K562 treated with DMSO at 1 percent for 24 hours (cell line): Measurements from ENCODE around the gene SH3PXD2A. TPM values are rescaled to one million over a fixed set of nuclear protein-coding genes. Genes with fewer than 3 reads are reported as not detected.

Source experiments
- total RNA-seq: library from RNA; unstranded; fragments of 300-600 nt; gene quantifications from 2 replicates; pipeline ENCODE4 v1.2.3, GENCODE V29; 2022; ENCODE audit warnings: low read depth; ENCODE audit not compliant: insufficient read depth

The SH3PXD2A gene, protein sequence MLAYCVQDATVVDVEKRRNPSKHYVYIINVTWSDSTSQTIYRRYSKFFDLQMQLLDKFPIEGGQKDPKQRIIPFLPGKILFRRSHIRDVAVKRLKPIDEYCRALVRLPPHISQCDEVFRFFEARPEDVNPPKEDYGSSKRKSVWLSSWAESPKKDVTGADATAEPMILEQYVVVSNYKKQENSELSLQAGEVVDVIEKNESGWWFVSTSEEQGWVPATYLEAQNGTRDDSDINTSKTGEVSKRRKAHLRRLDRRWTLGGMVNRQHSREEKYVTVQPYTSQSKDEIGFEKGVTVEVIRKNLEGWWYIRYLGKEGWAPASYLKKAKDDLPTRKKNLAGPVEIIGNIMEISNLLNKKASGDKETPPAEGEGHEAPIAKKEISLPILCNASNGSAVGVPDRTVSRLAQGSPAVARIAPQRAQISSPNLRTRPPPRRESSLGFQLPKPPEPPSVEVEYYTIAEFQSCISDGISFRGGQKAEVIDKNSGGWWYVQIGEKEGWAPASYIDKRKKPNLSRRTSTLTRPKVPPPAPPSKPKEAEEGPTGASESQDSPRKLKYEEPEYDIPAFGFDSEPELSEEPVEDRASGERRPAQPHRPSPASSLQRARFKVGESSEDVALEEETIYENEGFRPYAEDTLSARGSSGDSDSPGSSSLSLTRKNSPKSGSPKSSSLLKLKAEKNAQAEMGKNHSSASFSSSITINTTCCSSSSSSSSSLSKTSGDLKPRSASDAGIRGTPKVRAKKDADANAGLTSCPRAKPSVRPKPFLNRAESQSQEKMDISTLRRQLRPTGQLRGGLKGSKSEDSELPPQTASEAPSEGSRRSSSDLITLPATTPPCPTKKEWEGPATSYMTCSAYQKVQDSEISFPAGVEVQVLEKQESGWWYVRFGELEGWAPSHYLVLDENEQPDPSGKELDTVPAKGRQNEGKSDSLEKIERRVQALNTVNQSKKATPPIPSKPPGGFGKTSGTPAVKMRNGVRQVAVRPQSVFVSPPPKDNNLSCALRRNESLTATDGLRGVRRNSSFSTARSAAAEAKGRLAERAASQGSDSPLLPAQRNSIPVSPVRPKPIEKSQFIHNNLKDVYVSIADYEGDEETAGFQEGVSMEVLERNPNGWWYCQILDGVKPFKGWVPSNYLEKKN
- total RNA-seq = 1.6 TPM in 2 replicates

GRCh38 chr10:103855424-103855823 is at the start of gene SH3PXD2A:
SH3PXD2A (minus strand) TSS chr10:103855576; CDS start chr10:103855266, 310 bp downstream.

Other genes with a start within 250 kb of the SH3PXD2A start
- gene STN1, start 62.6 kb upstream of the SH3PXD2A start, total RNA-seq = 18.4 and 18.5 TPM in 2 replicates
- gene SLK, start 111.6 kb upstream of the SH3PXD2A start, total RNA-seq = 13.1 and 16.1 TPM in 2 replicates
- not detected in 2 replicates for gene COL17A1, start 230.3 kb upstream of the SH3PXD2A start, total RNA-seq